GM04503 (cell line): Measurements from ENCODE around the gene SEC23B.
"Not testable (repeated sequence)": the region's sequence is repeated elsewhere in the genome, so short reads cannot be mapped to it uniquely, and the experiment has no call there.

Source experiments
- DNase-seq: peaks from one replicate; pipeline ENCODE4 v3.0.0-alpha.2; 2012; ENCODE audit warnings: low read depth

Gene SEC23B

GRCh38 chr20:18526761-18527160 is 19.0 kb downstream of the SEC23B start:
- not testable (repeated sequence) for DNase-seq

- DNase-seq = no peak
Measured at GRCh38 chr20:18527339-18527738, 19.6 kb downstream of the SEC23B start.

- peak; percentile 20 for DNase-seq
Measured at GRCh38 chr20:18527836-18528235, 20.1 kb downstream of the SEC23B start.

GRCh38 chr20:18529041-18529440 is 21.3 kb downstream of the SEC23B start:
- DNase-seq = no peak

DNA sequence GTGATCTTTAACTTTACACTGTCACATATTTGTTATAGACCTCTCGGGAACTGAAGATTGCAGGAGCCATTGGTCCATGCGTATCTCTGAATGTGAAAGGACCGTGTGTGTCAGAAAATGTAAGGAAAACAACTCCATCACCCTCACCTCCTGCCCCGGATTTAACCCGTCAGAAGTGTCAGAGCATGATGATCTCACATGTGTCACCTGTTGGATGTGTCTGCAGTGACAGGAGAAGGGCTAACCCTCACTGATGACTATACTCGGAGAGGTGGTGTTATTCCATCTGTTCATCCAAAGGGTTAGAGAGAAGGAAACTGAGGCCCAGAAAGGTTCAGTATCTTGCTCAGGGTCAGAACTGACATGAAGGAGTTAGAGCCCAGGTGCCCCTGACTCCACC is 24.9 kb downstream of the SEC23B start:
- DNase-seq = no peak

GRCh38 chr20:18533491-18533890 is 25.8 kb downstream of the SEC23B start:
- DNase-seq = no peak

DNA sequence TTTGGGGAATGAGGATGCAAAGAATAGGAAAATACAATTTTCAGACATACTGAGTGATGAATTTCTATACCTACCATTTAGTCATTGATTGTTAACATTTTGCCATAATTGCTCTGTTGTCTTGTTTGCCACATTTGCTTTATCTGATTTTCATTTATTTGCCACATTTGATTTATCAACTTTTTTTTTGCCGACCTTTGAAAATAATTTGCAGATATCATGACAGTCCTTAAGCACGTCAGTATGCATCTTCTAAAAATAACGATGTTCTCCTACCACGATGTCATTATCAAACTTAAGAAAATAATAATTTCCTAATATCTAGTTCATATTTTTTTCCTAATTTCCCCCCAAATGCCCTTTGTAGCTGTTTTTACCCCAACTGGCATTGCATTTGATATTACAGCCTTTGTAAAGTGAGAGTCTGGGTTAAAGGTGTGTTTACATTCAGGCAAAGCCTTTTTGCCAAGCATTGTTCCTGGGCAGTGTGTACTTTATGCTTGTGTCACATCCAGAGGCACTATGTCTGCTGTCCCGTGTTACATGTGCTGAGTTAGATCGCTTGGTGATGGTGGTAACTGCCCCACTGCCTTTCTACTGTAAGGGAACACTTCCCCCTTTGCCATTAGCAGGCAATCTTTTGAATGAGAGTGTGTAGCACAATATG is 26.4 kb downstream of the SEC23B start:
- DNase-seq = no peak

- no peak for DNase-seq
Measured at GRCh38 chr20:18537651-18538050, 29.9 kb downstream of the SEC23B start.

- no peak for DNase-seq
Measured at GRCh38 chr20:18541741-18542140, 34.0 kb downstream of the SEC23B start.

DNA sequence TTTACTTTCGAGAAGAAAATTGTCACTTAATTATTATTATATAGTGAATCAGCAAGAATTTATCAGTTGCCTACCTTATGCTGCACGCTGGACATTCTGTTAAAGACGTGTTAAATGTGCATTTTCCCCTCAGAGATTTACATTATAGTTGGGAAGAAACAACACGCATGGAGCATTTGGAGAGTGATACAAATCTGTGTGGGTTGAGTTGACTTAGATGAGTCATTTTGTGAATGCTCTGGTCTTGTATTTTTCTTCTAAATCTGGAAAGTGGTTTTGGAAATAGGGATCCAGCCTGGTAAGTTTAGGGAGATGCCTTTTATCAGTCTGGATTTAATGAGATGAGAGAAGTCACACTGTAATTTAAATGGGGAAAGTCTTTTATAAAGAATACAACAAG is 35.5 kb downstream of the SEC23B start:
- DNase-seq = no peak

DNA sequence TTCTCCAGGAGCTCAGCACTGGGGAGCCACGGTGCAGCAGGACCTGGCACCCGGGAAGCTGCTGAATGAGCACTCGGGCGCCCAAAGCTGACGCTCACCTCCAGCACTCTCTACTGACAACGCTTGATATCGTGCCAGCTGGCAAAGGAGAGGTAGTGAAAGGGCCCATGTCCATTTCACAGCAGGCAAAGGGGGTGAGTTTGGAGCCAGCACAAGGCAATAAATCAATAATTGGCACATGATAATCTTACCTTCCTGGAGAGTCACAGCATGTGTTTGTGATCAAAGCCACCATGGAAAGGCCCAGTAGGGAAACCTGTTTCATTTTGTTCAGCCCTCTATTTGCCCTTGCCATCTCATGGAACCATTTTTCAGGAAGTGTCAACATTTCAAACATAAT is 36.2 kb downstream of the SEC23B start:
- no peak for DNase-seq

DNA sequence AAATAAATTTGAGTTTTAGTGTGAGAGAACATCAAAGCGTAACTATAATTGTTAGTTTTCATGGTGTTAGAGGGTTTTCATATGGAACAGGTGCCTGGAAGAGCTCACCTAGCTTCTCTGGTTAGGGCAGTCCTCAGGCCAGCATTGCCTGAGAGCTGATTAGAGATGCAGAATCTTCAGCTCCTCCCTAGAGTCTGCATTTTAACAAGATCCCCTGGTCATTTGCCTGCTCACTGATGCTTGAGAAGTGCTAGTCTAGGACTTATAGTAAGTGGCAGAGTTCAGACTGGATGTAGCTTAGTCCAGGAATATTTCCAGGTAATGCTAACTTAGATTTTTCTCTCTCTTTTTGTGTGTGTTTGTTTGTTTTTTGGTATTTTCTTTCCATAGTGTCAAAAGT is 37.8 kb downstream of the SEC23B start:
- no peak for DNase-seq

- DNase-seq = no peak
Measured at GRCh38 chr20:18548465-18548864, 40.7 kb downstream of the SEC23B start.

GRCh38 chr20:18553746-18554145 is 46.0 kb downstream of the SEC23B start:
- DNase-seq = no peak

DNA sequence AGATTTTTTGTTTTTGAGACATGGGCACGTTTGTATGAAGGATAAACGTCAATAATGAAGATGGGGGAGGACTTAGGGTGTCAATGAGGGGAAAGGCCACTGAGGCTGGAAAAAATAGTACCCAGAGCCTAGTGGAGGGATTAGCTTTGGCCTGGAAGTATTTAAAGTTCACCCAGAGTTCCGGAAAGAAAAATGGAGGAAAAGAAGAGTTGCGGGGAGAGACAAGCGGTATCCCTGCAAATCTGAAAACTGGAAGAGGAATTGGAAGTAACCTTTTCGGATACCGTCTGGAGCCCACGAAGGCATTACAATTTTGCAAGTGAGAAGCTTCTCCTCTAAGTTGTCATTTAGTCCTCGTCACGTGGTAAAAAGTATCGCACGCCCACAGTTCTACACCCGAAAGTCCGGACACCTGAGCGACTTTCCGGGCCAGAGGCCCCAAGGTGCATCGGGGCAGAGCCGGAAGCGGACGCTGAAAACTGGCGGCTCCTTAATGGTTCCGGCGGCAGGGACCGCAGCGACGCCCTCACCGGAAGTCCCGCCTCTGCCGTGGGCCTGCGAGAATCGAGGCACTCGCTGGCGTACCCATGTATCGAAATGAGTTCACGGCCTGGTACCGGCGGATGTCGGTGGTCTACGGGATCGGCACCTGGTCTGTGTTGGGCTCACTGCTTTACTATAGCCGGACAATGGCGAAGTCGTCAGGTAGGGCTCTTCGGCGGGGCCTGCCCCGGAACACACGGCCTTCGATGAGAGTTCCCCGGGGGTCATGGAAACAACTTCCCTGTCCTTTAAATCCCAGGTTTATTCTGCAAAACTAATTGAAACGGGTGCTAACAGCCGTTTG is 59.4 kb downstream of the SEC23B start, which contains the start of gene SMIM26:
TSS of gene SMIM26 (plus strand) at position 541 of the 847 bp plus-strand sequence. CDS start at position 588, 47 bp downstream.
- DNase-seq = peak; percentile 45

GRCh38 chr20:18567739-18568091 is 60.0 kb downstream of the SEC23B start:
- peak; percentile 12 for DNase-seq

- DNase-seq = no peak
Measured at GRCh38 chr20:18571009-18571408, 63.3 kb downstream of the SEC23B start.

DNA sequence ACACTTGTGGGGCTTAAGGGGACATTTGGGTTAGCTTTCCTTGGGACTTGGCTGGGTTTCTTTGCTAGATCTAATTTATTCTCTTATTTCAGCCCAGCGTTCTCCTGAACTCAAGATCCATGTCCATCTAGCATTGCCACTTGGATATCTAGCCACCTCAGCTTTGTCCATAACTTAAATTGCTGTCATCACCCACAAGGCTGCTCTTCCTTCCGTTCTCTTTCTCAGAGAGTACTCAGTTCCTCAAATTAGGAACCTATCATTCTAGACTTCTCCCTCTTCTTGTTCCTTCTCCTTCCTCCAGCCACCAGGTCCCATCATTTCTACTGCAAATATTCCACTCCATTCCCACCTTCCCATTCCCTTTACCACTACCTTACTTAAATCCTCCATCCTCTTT is 63.8 kb downstream of the SEC23B start:
- no peak for DNase-seq

DNA sequence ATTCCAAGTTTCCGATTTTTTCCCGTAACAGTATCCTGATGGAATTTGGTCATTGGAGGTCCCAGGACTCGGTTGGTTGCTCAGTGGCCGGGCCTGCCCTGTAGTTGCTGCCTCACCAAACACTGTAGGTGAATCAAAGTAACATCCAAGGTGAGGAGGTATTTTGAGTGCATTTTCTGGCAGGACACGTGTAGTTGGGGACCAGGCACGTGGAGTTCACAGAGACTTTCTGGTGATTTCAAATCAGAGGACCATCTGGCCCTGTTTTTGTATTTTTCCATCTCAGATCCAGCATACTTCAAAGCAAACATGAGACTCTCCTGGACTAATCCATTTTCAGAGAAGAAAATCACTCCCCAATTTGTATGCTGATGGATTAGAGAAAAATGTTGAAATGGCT is 70.2 kb downstream of the SEC23B start:
- DNase-seq = no peak

DNA sequence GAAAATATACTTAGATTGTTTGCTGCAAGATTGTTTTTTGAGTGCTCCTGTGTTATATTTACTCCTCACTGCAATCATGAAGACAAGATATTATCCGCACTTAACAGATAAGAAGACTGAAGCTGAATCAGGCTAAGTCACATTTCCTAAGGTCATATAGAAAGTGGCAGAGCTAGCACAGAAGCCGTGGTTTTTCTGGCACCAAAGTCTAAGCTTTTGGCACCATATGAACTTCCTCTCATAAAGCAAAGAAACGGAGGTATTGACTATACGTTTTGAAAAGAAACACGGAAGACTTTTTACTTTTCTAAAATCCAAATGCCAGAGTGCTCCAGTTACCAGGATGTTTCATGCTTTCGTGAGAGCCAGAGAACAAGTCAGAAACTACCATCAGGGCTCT is 70.8 kb downstream of the SEC23B start:
- DNase-seq = no peak

DNA sequence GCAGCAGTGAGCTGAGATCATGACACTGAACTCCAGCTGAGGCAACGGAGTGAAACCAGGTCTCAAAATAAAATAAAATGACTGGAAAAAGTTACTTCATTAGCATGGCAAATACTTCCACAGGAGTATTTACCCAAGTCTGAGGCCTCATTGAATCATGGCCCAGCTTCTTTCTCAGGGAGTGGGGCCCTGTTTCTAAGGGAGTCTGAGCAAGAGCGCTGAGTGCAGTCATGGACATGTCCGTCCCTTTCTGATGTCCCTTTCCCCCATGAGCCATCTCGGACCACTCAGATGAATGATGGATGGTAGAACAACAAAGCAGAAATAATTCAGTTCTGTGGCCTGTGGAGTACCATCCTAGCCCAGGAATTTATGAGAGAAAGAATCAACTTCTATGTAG is 72.3 kb downstream of the SEC23B start:
- no peak for DNase-seq

DNA sequence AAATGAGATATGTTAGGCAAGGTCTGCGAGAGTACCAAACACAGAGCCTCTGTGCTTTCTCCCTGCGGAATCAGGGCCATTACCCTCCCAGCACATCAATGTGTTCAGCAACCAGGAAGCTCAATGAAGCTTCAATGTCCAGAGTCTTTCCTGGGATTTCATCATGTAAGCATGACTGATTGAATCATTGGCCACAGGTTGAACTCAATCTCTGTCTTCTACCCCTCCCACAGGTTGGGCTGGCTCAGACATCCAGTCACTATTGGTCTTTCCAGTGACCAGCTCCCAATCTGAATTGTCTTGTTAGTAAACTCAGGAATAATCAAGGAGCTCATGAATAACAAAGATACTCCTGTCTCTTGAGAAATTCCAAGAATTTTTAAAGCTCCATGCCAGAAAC is 77.4 kb downstream of the SEC23B start:
- peak; percentile 24 for DNase-seq
